Measurements from ENCODE around the gene CEP128. TPM values are rescaled to one million over a fixed set of nuclear protein-coding genes. Genes with fewer than 3 reads are reported as not detected.

The CEP128 gene
- polyA plus RNA-seq, 1 of the 3 experiments (the other 2 are of a cell fraction): 1.2 TPM

DNA sequence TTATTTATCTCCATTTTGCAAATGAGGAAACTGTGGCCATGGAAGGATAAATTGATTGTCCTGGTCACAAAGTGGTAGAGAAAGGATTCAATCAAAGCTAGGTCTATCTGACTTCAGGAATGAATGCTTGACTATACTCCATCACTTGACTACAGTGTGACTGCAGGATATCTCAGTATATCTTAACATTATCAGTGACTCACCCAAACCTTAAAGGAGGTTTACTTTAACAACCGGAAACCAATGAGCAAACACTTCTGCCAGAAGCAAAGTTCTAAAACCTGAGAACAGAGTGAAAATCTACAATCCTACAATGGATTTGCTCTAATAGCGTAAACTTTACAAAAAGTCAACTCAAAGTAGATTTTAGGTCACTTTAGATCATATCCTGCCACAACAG is 277.0 kb downstream of the CEP128 start:
- WGBS (ENCODE audit: low lambda C conversion rate): 70% methylated on average over 2 of the region's 2 CpGs
- H3K9me2 ChIP-seq: no peaks in the 10 kb centered on the region
- H2AFZ ChIP-seq (ENCODE audit: low read depth): no peak overlapping the region
- H3K4me3 ChIP-seq (ENCODE audit: low read depth in 2 of 2, low read length in 1 of 2): no peak overlapping the region
- DNase-seq: no peak
- CTCF ChIA-PET: no interaction called here
- H3K79me2 ChIP-seq (ENCODE audit: insufficient read depth): no peaks in the 10 kb centered on the region
- peaks cover 3% of the 10 kb centered on the region for H3F3A ChIP-seq (replicated peaks; ENCODE audit: insufficient read depth)
- no peaks in the 10 kb centered on the region for H3K27me3 ChIP-seq (ENCODE audit: insufficient read depth)
- POLR2A ChIA-PET: no interaction called here
- H3K4me2 ChIP-seq: no peak overlapping the region
- H3K9ac ChIP-seq: no peak overlapping the region
- peaks cover 0 to 3% of the 10 kb centered on the region in 2 experiments; a peak in 2 of 4 replicates for H3K4me1 ChIP-seq (ENCODE audit: control insufficient read depth in 1 of 2, insufficient read depth in 2 of 2, low read depth in 1 of 2, low read length in 1 of 2)
- H3K27ac ChIP-seq (ENCODE audit: low read depth in 2 of 2, low read length in 1 of 2): no peak overlapping the region
- H3K36me3 ChIP-seq (replicated peaks in 1 of 2; ENCODE audit: control insufficient read depth in 1 of 2, insufficient read depth in 2 of 2, low read length in 1 of 2): no peaks in the 10 kb centered on the region
- H4K20me1 ChIP-seq (ENCODE audit: insufficient read depth): no peaks in the 10 kb centered on the region
- TF ChIP-seq YY1 (IDR thresholded peaks at IDR 0.05; ENCODE audit: low read depth) (no peak), SIN3A (IDR thresholded peaks at IDR 0.05; ENCODE audit: borderline replicate concordance, low read depth, low read length) (no peak), RCOR1 (IDR thresholded peaks at IDR 0.05; ENCODE audit: low read length) (no peak), MEF2A (IDR thresholded peaks at IDR 0.05; ENCODE audit: borderline replicate concordance, low read depth) (no peak), FOXJ3 (CRISPR knock-in tag; IDR thresholded peaks at IDR 0.05) (no peak), JUND (IDR thresholded peaks at IDR 0.05) (peak; percentile 27; the same call in 1 of the 2 replicates)
- TF ChIP-seq, protein P1, sequence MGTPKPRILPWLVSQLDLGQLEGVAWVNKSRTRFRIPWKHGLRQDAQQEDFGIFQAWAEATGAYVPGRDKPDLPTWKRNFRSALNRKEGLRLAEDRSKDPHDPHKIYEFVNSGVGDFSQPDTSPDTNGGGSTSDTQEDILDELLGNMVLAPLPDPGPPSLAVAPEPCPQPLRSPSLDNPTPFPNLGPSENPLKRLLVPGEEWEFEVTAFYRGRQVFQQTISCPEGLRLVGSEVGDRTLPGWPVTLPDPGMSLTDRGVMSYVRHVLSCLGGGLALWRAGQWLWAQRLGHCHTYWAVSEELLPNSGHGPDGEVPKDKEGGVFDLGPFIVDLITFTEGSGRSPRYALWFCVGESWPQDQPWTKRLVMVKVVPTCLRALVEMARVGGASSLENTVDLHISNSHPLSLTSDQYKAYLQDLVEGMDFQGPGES (IDR thresholded peaks at IDR 0.05; ENCODE audit: low read depth, low read length): no peak
- no peaks in the 10 kb centered on the region for H3K9me3 ChIP-seq

DNA sequence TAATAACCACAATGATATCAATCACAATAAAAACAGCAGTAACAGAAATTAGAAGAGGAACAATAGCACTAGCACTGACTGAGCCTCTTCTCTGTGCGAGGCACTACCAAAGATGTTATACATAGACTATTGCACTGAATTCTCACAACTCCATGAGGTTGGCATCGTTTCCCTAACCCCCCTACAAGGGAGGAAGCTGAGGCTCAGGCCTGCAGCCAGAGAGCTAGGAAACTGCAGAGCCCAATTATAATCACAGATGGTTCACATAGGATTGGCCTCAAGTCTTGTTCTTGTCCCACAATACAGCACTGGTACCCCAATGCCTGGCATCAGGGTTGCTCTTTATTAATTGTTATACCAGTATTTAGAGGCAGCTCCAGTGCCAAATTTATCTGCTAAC is 278.0 kb downstream of the CEP128 start:
- Histone ChIP-seq H3K9me2 (no peaks in the 10 kb centered on the region), H4K20me1 (ENCODE audit: insufficient read depth) (no peaks in the 10 kb centered on the region), H3K4me2 (no peak overlapping the region), H3K9ac (no peak overlapping the region), H3K36me3 (replicated peaks in 1 of 2; ENCODE audit: control insufficient read depth in 1 of 2, insufficient read depth in 2 of 2, low read length in 1 of 2) (no peaks in the 10 kb centered on the region), H3K27ac (ENCODE audit: low read depth in 2 of 2, low read length in 1 of 2) (no peak overlapping the region), H3F3A (replicated peaks; ENCODE audit: insufficient read depth) (no peaks in the 10 kb centered on the region), H3K4me3 (ENCODE audit: low read depth in 2 of 2, low read length in 1 of 2) (no peak overlapping the region), H3K79me2 (ENCODE audit: insufficient read depth) (no peaks in the 10 kb centered on the region), H3K9me3 (no peaks in the 10 kb centered on the region), H3K27me3 (ENCODE audit: insufficient read depth) (no peaks in the 10 kb centered on the region), H2AFZ (ENCODE audit: low read depth) (no peak overlapping the region), H3K4me1 (ENCODE audit: control insufficient read depth in 1 of 2, insufficient read depth in 2 of 2, low read depth in 1 of 2, low read length in 1 of 2) (peaks cover 0 to 3% of the 10 kb centered on the region in 2 experiments; a peak in 2 of 4 replicates)
- POLR2A ChIA-PET: no interaction called here
- DNase-seq: no peak
- CTCF ChIA-PET: no interaction called here
- WGBS (ENCODE audit: low lambda C conversion rate): 65% methylated on average over 2 of the region's 2 CpGs
- no peak for TF ChIP-seq RCOR1 (IDR thresholded peaks at IDR 0.05; ENCODE audit: low read length)
- no peak for TF ChIP-seq RXRA (IDR thresholded peaks at IDR 0.05; ENCODE audit: borderline replicate concordance, low read depth)
- TF ChIP-seq RFX5 (IDR thresholded peaks at IDR 0.05; ENCODE audit: low read length): no peak
- no peak for TF ChIP-seq EP300 (IDR thresholded peaks at IDR 0.05; ENCODE audit: borderline replicate concordance in 1 of 2, low read depth in 1 of 2, low read length in 1 of 2)
- TF ChIP-seq GABPA (IDR thresholded peaks at IDR 0.05; ENCODE audit: low read depth): no peak

DNA sequence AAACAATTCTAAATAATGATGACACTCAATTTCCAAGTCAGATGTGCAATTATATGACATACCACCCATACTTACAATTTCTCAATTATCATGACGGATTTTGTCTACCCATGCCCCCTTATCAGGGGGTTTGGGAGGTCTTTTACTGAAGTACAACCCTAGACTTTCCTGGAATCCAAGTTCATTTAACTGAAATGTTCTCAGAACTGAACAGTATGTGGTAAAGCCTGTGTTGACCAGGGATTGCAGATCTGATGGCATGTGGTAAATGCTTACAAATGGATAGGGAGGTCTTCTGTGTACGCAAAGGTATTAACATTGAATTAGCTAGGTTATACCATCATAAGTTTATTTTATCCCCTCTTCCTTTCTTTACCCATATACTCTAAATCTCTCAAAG is 281.8 kb downstream of the CEP128 start:
- ChIA-PET CTCF (no interaction called here), POLR2A (interaction anchor here (0.8 kb wide), 1 partner anchor 9 kb away, joined by 4 read pairs; no protein-coding TSS in a partner anchor)
- no peak overlapping the region for H3K9ac ChIP-seq
- WGBS (ENCODE audit: low lambda C conversion rate): 51% methylated on average over 2 of the region's 2 CpGs
- no peak overlapping the region for H3K4me3 ChIP-seq (ENCODE audit: low read depth in 2 of 2, low read length in 1 of 2)
- H3K4me2 ChIP-seq: no peak overlapping the region
- peaks cover 0 to 3% of the 10 kb centered on the region in 2 experiments; a peak in 2 of 4 replicates for H3K4me1 ChIP-seq (ENCODE audit: control insufficient read depth in 1 of 2, insufficient read depth in 2 of 2, low read depth in 1 of 2, low read length in 1 of 2)
- no peak for DNase-seq
- H4K20me1 ChIP-seq (ENCODE audit: insufficient read depth): no peaks in the 10 kb centered on the region
- no peaks in the 10 kb centered on the region for H3K79me2 ChIP-seq (ENCODE audit: insufficient read depth)
- H3F3A ChIP-seq (replicated peaks; ENCODE audit: insufficient read depth): no peaks in the 10 kb centered on the region
- no peaks in the 10 kb centered on the region for H3K9me2 ChIP-seq
- no peak overlapping the region for H2AFZ ChIP-seq (ENCODE audit: low read depth)
- no peaks in the 10 kb centered on the region for H3K27me3 ChIP-seq (ENCODE audit: insufficient read depth)
- no peak overlapping the region for H3K27ac ChIP-seq (ENCODE audit: low read depth in 2 of 2, low read length in 1 of 2)
- H3K9me3 ChIP-seq: no peaks in the 10 kb centered on the region
- H3K36me3 ChIP-seq (replicated peaks in 1 of 2; ENCODE audit: control insufficient read depth in 1 of 2, insufficient read depth in 2 of 2, low read length in 1 of 2): no peaks in the 10 kb centered on the region
- TF ChIP-seq FOSL2 (IDR thresholded peaks at IDR 0.05; ENCODE audit: borderline replicate concordance, low read depth): no peak
- TF ChIP-seq, protein P2, sequence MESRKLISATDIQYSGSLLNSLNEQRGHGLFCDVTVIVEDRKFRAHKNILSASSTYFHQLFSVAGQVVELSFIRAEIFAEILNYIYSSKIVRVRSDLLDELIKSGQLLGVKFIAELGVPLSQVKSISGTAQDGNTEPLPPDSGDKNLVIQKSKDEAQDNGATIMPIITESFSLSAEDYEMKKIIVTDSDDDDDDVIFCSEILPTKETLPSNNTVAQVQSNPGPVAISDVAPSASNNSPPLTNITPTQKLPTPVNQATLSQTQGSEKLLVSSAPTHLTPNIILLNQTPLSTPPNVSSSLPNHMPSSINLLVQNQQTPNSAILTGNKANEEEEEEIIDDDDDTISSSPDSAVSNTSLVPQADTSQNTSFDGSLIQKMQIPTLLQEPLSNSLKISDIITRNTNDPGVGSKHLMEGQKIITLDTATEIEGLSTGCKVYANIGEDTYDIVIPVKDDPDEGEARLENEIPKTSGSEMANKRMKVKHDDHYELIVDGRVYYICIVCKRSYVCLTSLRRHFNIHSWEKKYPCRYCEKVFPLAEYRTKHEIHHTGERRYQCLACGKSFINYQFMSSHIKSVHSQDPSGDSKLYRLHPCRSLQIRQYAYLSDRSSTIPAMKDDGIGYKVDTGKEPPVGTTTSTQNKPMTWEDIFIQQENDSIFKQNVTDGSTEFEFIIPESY (IDR thresholded peaks at IDR 0.05; ENCODE audit: borderline replicate concordance, low read depth): no peak
- TF ChIP-seq, protein P3, sequence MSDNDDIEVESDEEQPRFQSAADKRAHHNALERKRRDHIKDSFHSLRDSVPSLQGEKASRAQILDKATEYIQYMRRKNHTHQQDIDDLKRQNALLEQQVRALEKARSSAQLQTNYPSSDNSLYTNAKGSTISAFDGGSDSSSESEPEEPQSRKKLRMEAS (IDR thresholded peaks at IDR 0.05; ENCODE audit: low read depth): no peak
- TF ChIP-seq, protein P4, sequence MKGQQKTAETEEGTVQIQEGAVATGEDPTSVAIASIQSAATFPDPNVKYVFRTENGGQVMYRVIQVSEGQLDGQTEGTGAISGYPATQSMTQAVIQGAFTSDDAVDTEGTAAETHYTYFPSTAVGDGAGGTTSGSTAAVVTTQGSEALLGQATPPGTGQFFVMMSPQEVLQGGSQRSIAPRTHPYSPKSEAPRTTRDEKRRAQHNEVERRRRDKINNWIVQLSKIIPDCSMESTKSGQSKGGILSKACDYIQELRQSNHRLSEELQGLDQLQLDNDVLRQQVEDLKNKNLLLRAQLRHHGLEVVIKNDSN (IDR thresholded peaks at IDR 0.05; ENCODE audit: borderline replicate concordance, low read depth): no peak
- TF ChIP-seq FOXM1 (IDR thresholded peaks at IDR 0.05; ENCODE audit: low read depth): no peak
- TF ChIP-seq RCOR1 (IDR thresholded peaks at IDR 0.05; ENCODE audit: low read length): no peak
- no peak for TF ChIP-seq EP300 (IDR thresholded peaks at IDR 0.05; ENCODE audit: borderline replicate concordance in 1 of 2, low read depth in 1 of 2, low read length in 1 of 2)
- no peak for TF ChIP-seq YY1 (IDR thresholded peaks at IDR 0.05; ENCODE audit: low read depth)
- TF ChIP-seq RAD21 (IDR thresholded peaks at IDR 0.05; ENCODE audit: low read length): no peak
- TF ChIP-seq SIN3A (IDR thresholded peaks at IDR 0.05; ENCODE audit: borderline replicate concordance, low read depth, low read length): no peak

Data from SK-N-SH (cell line).